HUDEP-2 (cell line): ENCODE data around the gene IL10.
A peak's percentile ranks its signal among the peaks of the same experiment; 100 is the strongest.

ENCODE experiments used
- DNase-seq, 76 experiments: peaks; one replicate each; lab custom pipeline; 2025; ENCODE audit not compliant: unreplicated experiment in 76 of 76; lab: John Stamatoyannopoulos, UW

IL10 gene

GRCh38 chr1:206772243-206772937, at the start of gene IL10:
Gene IL10, minus strand, starts transcription at chr1:206772494. Its CDS starts 59 bp downstream, at chr1:206772435.
- DNase-seq: no peak

DNA sequence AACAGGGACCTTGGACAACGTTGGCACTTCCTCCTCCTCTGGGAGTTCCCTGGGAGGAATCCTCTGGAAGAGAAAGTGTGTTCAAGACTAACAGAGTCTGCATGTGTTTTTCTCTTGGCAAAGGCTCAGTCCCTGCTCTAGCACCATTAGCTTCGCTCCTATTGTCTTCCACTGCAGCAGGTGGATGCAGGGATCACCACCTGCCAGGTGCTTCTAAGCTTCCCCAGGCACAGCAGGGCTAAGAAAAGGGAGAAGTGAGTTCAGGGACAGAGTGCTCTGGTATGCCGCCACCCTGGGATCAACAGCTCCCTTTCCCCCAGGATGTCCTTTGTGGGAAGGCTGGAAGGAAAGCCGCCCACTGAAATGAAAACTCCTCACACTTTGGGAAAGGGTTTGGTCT, 49.2 kb upstream of the IL10 start:
- no peak for DNase-seq

GRCh38 chr1:206816390-206817287, 44.3 kb upstream of the IL10 start:
- peak in 41 of 76 experiments; percentile 4 to 88 (median 62) for DNase-seq

- peak in 5 of 76 experiments; percentile 3 to 11 (median 8) for DNase-seq
Measured at GRCh38 chr1:206814716-206815341, 42.5 kb upstream of the IL10 start.

- DNase-seq: no peak
Measured at GRCh38 chr1:206812471-206812870, 40.2 kb upstream of the IL10 start.

GRCh38 chr1:206809504-206810084, 37.3 kb upstream of the IL10 start:
- peak in 26 of 76 experiments; percentile 5 to 38 (median 20) for DNase-seq

GRCh38 chr1:206808615-206809014, 36.3 kb upstream of the IL10 start:
- DNase-seq: peak in 12 of 76 experiments; percentile 3 to 42 (median 14)

DNA sequence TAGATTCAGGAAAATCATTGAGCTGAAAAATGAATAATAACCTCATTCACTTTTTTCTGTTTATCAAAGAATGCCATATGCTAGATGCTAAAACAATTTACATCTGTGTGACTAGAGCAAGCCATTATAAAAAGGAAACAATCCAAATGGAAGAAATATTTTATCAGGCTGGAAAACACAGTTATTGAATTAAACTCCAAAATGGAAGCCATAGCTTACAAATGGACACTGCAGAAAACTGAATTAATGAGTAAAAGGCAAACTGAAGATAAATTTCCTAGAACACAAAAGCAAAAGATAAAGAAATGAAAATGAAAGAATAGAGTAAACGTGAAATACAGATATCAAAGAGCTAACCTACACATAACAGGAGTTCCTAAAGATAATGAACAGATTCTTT, 33.1 kb upstream of the IL10 start:
- DNase-seq: no peak

DNA sequence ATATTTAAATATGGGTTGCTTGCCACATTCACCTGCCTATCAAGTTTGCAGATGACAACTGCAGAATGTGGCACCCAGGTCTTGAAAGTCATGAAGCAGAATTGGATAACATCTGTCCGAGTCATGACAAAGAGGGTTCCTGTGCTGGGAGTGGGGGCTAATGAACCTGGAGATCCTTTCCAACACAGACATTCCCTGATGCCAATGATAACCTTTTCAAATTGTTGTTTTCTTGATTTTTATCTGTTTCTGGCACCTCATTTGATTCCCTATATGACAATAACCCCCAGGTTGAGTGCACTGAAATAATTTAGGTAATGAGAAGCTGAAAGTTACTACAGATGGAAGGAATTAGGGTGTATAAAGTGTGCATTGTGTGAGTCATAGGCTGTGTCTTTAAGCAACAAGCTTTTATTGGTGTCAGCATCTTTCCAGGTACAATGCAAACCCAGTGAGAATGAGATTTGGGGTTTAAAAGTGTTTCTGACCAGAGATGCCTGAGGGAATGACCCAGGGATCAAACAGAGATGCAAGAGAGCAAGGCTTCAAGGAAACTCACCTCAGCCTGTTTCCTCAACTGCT, 32.0 kb upstream of the IL10 start:
- DNase-seq: no peak

DNA sequence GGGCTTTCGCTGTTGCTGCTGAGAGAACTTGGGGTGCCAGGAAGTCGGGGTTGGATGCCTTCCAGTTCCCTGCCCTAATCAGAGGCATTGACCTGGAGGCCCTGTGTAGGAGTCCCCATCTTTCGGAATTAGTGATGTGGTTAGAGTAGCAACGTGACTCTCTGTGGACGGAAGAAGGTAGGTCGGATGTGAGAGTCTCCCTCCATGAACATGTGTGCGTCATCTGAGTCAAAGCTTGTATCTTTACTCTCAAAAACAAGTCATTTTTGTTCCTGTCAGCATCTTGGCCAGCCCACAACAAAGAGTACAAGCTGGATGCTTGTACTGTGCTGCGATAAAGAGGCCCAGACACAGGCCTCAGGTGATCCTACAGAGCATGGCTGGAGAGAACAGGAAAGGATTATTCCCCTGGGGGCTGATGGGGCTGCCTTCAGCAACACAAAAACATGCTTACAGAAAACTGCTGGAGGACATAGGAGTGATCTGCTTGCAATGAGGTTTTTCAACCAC, 31.0 kb upstream of the IL10 start:
- DNase-seq: no peak

DNA sequence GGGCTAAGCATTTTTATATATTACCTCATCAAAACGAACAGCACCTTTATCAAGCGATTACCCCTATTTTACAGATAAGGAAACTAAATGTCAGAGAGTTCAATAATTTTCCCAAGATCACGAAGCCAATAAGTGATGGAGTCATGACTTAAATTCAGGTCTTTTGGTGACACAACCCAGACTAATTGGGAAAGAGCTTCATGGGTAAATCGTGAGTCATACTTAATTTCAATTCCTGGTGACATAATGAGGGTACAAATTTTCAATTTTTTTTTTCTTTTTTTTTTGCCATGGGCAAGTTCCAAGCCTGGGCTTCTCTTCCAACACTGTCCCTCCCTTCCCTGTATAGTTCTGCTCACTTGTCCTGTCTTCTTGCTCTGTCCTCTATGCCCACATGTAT, 30.1 kb upstream of the IL10 start:
- no peak for DNase-seq

- DNase-seq: no peak
Measured at GRCh38 chr1:206801467-206801866, 29.2 kb upstream of the IL10 start.

DNA sequence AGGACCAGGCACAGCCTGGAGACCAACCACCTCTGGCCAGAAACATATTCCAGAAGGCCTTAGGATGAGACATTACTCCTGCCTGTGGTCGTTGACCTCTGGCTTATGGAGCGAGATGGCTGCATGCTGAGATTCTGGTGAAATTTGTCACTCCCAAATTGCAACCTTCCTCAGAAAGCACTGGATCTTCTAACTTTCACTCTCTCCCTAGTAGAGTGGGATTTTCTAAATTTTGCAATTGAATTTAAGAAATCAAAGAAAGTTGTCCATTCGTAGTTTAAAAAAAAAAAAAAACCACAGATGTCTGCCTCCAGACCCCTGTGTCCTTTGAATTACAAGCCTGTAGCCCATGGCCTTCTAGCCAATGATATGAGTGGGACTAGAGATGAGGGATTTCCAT, 28.6 kb upstream of the IL10 start:
- no peak for DNase-seq

- no peak for DNase-seq
Measured at GRCh38 chr1:206800411-206800810, 28.1 kb upstream of the IL10 start.

DNA sequence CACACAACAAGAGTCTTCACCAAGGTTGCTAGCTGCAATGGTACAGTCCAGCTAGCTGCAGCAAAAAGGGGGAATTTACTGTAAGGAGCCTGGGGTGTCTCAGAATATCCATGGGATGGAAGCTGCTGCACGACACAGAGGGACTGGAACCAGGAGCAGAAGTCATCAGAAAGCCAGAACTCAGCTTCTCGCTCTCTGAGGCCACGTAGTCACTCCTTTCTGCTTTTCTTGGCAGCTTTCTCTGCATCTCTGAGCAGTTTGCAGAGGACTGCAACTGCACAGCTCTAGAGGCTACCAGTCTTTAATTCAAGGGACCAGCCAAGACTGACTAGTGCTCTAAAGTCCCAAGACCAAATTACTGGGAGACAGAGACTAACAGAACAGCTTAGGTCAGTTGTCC, 27.0 kb upstream of the IL10 start:
- no peak for DNase-seq

DNA sequence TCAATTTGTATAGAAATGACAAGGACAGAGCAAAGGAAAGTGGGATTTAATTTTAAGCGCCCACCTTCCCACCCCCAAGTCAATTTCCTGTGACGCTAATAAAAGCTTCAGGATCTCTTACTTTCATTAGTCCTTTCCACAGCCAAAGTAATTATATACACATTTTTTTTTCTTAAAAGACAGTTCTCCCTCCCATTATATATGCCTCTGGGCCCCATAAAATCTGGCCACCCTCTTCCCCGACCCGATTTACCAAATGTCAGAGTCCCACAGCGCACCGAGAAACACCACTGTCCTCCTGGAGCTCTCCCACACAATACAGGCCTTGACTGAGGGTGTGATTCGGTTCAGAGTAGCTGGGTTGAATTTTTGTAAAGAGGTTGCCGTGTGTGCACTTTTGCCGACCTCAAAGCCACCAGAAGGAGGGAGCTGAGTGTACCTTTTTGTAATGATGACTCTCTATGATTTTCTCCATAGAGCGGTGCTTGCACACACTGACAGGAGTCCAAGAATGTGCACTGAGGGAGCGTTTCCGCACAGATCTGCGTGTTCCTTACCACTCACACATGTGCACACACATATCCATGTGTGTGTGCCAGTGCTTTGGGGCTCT, 26.2 kb upstream of the IL10 start:
- DNase-seq: no peak

DNA sequence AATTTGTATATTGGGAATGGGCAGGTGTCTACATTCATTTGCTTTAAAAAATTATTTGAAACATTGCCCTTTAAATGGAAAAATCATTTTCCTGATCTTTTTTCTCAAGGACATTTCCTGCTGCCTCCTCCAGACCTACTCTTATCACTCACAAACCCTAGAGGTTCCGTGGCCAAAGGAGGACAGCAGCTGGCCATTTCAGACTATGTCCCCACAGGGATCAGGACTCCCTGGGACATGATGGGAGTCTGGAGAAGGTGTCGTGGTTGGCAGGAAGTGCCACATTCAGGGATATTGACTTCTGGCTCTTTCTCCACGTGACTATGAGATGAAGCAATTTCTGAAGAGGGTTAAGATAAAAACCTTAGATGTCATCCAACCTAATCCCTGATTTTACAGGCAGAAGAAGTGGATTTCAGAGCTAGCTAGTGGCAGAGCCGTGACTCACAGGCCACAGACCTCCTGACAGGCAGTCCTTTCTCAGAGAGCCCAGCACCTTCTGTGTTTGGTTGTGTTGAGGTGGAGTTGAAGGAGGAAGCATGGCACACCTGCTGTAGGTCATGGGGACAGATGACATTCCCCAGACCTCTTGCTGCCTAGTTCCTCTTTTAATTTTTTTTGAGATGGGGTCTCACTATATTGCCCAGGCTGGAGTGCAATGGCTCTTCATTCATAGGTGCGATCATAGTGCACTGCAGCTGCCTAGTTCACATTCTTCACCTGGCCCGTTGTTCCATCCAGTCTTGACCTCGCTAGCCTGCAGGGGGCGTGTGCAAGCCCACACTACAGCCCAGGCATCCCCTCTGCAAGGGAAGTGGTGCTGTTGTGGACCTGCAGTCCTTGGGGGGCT, 25.5 kb upstream of the IL10 start:
- peak in 13 of 76 experiments; percentile 2 to 23 (median 10) for DNase-seq

- DNase-seq: no peak
Measured at GRCh38 chr1:206796981-206797402, 24.7 kb upstream of the IL10 start.

DNA sequence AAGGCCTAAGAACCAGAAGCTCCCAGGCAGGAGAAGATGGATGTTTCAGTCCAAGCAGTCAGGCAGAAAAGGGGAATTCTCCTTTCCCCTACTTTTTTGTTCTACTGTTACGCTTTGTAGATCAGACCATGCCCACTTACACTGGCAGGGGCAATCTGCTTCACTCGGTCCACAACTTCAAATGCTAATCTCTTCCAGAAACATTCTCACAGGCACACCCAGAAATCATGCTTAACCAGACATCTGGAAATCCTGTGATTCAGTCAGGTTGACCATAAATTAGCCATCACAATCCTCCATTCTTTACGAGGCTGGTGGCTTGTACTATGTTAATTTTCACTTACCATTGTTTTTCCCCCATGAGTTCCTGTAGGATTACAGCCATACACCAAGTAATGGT, 23.8 kb upstream of the IL10 start:
- DNase-seq: no peak
